ENCODE measurements around the gene CCDC117. TPM values are rescaled to one million over a fixed set of nuclear protein-coding genes. Genes with fewer than 3 reads are reported as not detected.

The CCDC117 gene
- polyA plus RNA-seq, 1 donor (not counting 4 experiments of a cell fraction or from before 2014, with no cell fraction given): 8.8 TPM

GRCh38 chr22:28734393-28734792 lies 38.1 kb upstream of the CCDC117 start:
- Histone ChIP-seq H3K27me3 (ENCODE audit: control insufficient read depth, extremely low read depth, insufficient read depth, low read length) (no peaks in the 10 kb centered on the region), H3K9me3 (ENCODE audit: control insufficient read depth, low read depth, low read length) (no peaks in the 10 kb centered on the region), H3K4me3 (ENCODE audit: control insufficient read depth in 2 of 3, extremely low read depth in 1 of 3, insufficient read depth in 2 of 3, low read depth in 1 of 3, low read length in 3 of 3) (no peak overlapping the region), H3K4me1 (ENCODE audit: control insufficient read depth, extremely low read depth, insufficient read depth, low read length) (no peaks in the 10 kb centered on the region), H2AFZ (ENCODE audit: control insufficient read depth, low read length) (no peak overlapping the region), H3K36me3 (ENCODE audit: control insufficient read depth in 2 of 2, extremely low read depth in 1 of 2, insufficient read depth in 2 of 2, low read length in 2 of 2) (peaks cover 0 to 11% of the 10 kb centered on the region in 2 experiments), H4K20me1 (ENCODE audit: control insufficient read depth, extremely low read depth, insufficient read depth, low read length) (no peaks in the 10 kb centered on the region), H3K9me1 (ENCODE audit: control insufficient read depth, extremely low read depth, insufficient read depth, low read length) (no peaks in the 10 kb centered on the region), H3K4me2 (ENCODE audit: control insufficient read depth, extremely low read depth, insufficient read depth, low read depth, low read length) (no peak overlapping the region), H3K9ac (ENCODE audit: control insufficient read depth, extremely low read depth, insufficient read depth, low read length) (no peak overlapping the region), H3K79me2 (ENCODE audit: control insufficient read depth, insufficient read depth, low read length) (peaks cover 13% of the 10 kb centered on the region), H3K27ac (ENCODE audit: control insufficient read depth, insufficient read depth, low read length) (no peak overlapping the region)
- TF ChIP-seq CTCF (optimal IDR thresholded peaks at IDR 0.05 in 1 of 3, IDR thresholded peaks at IDR 0.05 in 1 of 3, conservative IDR thresholded peaks at IDR 0.05 in 1 of 3; ENCODE audit: extremely low read depth in 1 of 3, insufficient read depth in 2 of 3, low read length in 3 of 3) (no peak), EZH2 (IDR thresholded peaks at IDR 0.05; ENCODE audit: low read length) (no peak)
- DNase-seq (ENCODE audit: low read depth, low spot score): no peak
- dilution Hi-C loops (cut with MboI; ENCODE audit: extremely low pct_ligation_motif_present, low sequenced_read_pairs): no loop called here
- FAIRE-seq: no peak

- no peaks in the 10 kb centered on the region for H3K9me1 ChIP-seq (ENCODE audit: control insufficient read depth, extremely low read depth, insufficient read depth, low read length)
- H3K36me3 ChIP-seq (ENCODE audit: control insufficient read depth in 2 of 2, extremely low read depth in 1 of 2, insufficient read depth in 2 of 2, low read length in 2 of 2): peaks cover 0 to 11% of the 10 kb centered on the region in 2 experiments
- FAIRE-seq (no peak), DNase-seq (ENCODE audit: low read depth, low spot score) (no peak)
- H3K4me2 ChIP-seq (ENCODE audit: control insufficient read depth, extremely low read depth, insufficient read depth, low read depth, low read length): no peak overlapping the region
- dilution Hi-C loops (cut with MboI; ENCODE audit: extremely low pct_ligation_motif_present, low sequenced_read_pairs): no loop called here
- TF ChIP-seq EZH2 (IDR thresholded peaks at IDR 0.05; ENCODE audit: low read length): no peak
- TF ChIP-seq CTCF (optimal IDR thresholded peaks at IDR 0.05 in 1 of 3, IDR thresholded peaks at IDR 0.05 in 1 of 3, conservative IDR thresholded peaks at IDR 0.05 in 1 of 3; ENCODE audit: extremely low read depth in 1 of 3, insufficient read depth in 2 of 3, low read length in 3 of 3): no peak
- no peak overlapping the region for H3K4me3 ChIP-seq (ENCODE audit: control insufficient read depth in 2 of 3, extremely low read depth in 1 of 3, insufficient read depth in 2 of 3, low read depth in 1 of 3, low read length in 3 of 3)
- H3K4me1 ChIP-seq (ENCODE audit: control insufficient read depth, extremely low read depth, insufficient read depth, low read length): peaks cover 3% of the 10 kb centered on the region
- H3K27ac ChIP-seq (ENCODE audit: control insufficient read depth, insufficient read depth, low read length): no peak overlapping the region
- no peak overlapping the region for H2AFZ ChIP-seq (ENCODE audit: control insufficient read depth, low read length)
- H3K9me3 ChIP-seq (ENCODE audit: control insufficient read depth, low read depth, low read length): no peaks in the 10 kb centered on the region
- H3K9ac ChIP-seq (ENCODE audit: control insufficient read depth, extremely low read depth, insufficient read depth, low read length): no peak overlapping the region
- peaks cover 22% of the 10 kb centered on the region for H3K79me2 ChIP-seq (ENCODE audit: control insufficient read depth, insufficient read depth, low read length)
- no peaks in the 10 kb centered on the region for H3K27me3 ChIP-seq (ENCODE audit: control insufficient read depth, extremely low read depth, insufficient read depth, low read length)
- no peaks in the 10 kb centered on the region for H4K20me1 ChIP-seq (ENCODE audit: control insufficient read depth, extremely low read depth, insufficient read depth, low read length)
These were observed 36.0 kb upstream of the CCDC117 start for GRCh38 chr22:28736301-28737155.

Data from keratinocyte (primary cell).